ENCODE results near the gene MALSU1. TPM values are rescaled to one million over a fixed set of nuclear protein-coding genes. Genes with fewer than 3 reads are reported as not detected.

MALSU1 gene
- total and polyA plus RNA-seq, 4 donors = 43.3 to 61.1 (median 55.3) TPM

GRCh38 chr7:23341846-23342598, 42.9 kb downstream of the MALSU1 start:
- DNase-seq (ENCODE audit: low read depth in 4 of 6, low spot score in 6 of 6) = no peak
- 80% methylated on average over 2 of the region's 7 CpGs for WGBS (ENCODE audit: insufficient coverage)

GRCh38 chr7:23343102-23343501, 44.0 kb downstream of the MALSU1 start:
- Histone ChIP-seq H3K4me1 (ENCODE audit: control insufficient read depth, insufficient read depth, low read length) (no peaks in the 10 kb centered on the region), H3K27me3 (ENCODE audit: control insufficient read depth, insufficient read depth, low read length) (no peaks in the 10 kb centered on the region), H3K36me3 (ENCODE audit: control insufficient read depth, insufficient read depth, low read length) (peaks cover 13% of the 10 kb centered on the region), H3K9me3 (ENCODE audit: control insufficient read depth, insufficient read depth, low read length) (no peaks in the 10 kb centered on the region), H3K4me3 (ENCODE audit: low read depth, low read length) (no peak overlapping the region), H3K27ac (ENCODE audit: low read depth, low read length) (no peak overlapping the region)
- DNase-seq (ENCODE audit: low read depth in 4 of 6, low spot score in 6 of 6) = no peak

More at GRCh38 chr7:23341846-23342598, 42.9 kb downstream of the MALSU1 start:
- Histone ChIP-seq H3K4me1 (ENCODE audit: control insufficient read depth, insufficient read depth, low read length) (no peaks in the 10 kb centered on the region), H3K36me3 (ENCODE audit: control insufficient read depth, insufficient read depth, low read length) (peaks cover 16% of the 10 kb centered on the region), H3K27ac (ENCODE audit: low read depth, low read length) (no peak overlapping the region), H3K27me3 (ENCODE audit: control insufficient read depth, insufficient read depth, low read length) (no peaks in the 10 kb centered on the region), H3K4me3 (ENCODE audit: low read depth, low read length) (no peak overlapping the region), H3K9me3 (ENCODE audit: control insufficient read depth, insufficient read depth, low read length) (no peaks in the 10 kb centered on the region)

DNA sequence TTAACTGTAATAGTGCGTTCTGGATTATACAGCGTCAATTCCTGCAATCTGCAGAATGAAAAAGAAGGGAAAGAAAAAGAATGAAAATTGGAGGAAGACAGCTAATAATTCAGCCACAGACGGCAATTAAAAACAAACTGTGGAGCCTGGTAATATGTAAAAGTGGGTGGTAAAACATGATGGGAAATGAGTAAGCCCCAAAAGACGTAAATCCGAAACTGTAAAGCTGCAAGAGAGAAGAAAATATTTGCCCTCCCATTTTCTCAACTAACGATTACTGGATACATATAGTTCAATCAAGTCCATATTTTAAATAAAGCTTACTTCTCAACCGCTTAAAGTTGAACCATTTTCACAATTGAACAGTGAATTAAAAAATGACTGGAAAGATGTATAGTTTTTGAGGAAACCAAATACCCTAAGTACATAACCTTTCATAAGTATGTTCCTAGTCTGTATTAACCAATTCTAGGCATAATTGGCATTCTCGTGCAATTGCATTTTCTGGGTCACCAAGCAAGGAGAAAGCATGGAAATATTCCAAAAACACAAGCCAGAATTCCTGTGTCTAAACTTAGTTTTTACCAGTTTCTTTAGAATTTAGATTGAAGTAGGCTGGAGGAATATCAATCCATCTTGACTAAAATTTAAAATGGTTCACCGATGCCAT, 44.8 kb downstream of the MALSU1 start:
- no peak overlapping the region for H3K27ac ChIP-seq (ENCODE audit: low read depth, low read length)
- DNase-seq (ENCODE audit: low read depth in 4 of 6, low spot score in 6 of 6) = peak in 1 of 6 donors; percentile 41
- WGBS (ENCODE audit: insufficient coverage) = 86% methylated on average over 1 of the region's 9 CpGs
- no peaks in the 10 kb centered on the region for H3K4me1 ChIP-seq (ENCODE audit: control insufficient read depth, insufficient read depth, low read length)
- no peak overlapping the region for H3K4me3 ChIP-seq (ENCODE audit: low read depth, low read length)
- no peaks in the 10 kb centered on the region for H3K9me3 ChIP-seq (ENCODE audit: control insufficient read depth, insufficient read depth, low read length)
- H3K27me3 ChIP-seq (ENCODE audit: control insufficient read depth, insufficient read depth, low read length) = no peaks in the 10 kb centered on the region
- peaks cover 13% of the 10 kb centered on the region for H3K36me3 ChIP-seq (ENCODE audit: control insufficient read depth, insufficient read depth, low read length)

- H3K27me3 ChIP-seq (ENCODE audit: control insufficient read depth, insufficient read depth, low read length) = no peaks in the 10 kb centered on the region
- no peak for DNase-seq (ENCODE audit: low read depth in 4 of 6, low spot score in 6 of 6)
- H3K36me3 ChIP-seq (ENCODE audit: control insufficient read depth, insufficient read depth, low read length) = peaks cover 13% of the 10 kb centered on the region
- H3K27ac ChIP-seq (ENCODE audit: low read depth, low read length) = no peak overlapping the region
- no peaks in the 10 kb centered on the region for H3K4me1 ChIP-seq (ENCODE audit: control insufficient read depth, insufficient read depth, low read length)
- H3K9me3 ChIP-seq (ENCODE audit: control insufficient read depth, insufficient read depth, low read length) = no peaks in the 10 kb centered on the region
- 78% methylated on average over 2 of the region's 6 CpGs for WGBS (ENCODE audit: insufficient coverage)
- no peak overlapping the region for H3K4me3 ChIP-seq (ENCODE audit: low read depth, low read length)
Observed at GRCh38 chr7:23345601-23346000, 46.5 kb downstream of the MALSU1 start.

GRCh38 chr7:23346316-23346715, 47.2 kb downstream of the MALSU1 start:
- H3K9me3 ChIP-seq (ENCODE audit: control insufficient read depth, insufficient read depth, low read length) = no peaks in the 10 kb centered on the region
- H3K4me3 ChIP-seq (ENCODE audit: low read depth, low read length) = no peak overlapping the region
- no peaks in the 10 kb centered on the region for H3K4me1 ChIP-seq (ENCODE audit: control insufficient read depth, insufficient read depth, low read length)
- H3K27ac ChIP-seq (ENCODE audit: low read depth, low read length) = no peak overlapping the region
- no CpG with 5 or more reads among the region's 8 CpGs for WGBS (ENCODE audit: insufficient coverage)
- peaks cover 11% of the 10 kb centered on the region for H3K36me3 ChIP-seq (ENCODE audit: control insufficient read depth, insufficient read depth, low read length)
- H3K27me3 ChIP-seq (ENCODE audit: control insufficient read depth, insufficient read depth, low read length) = no peaks in the 10 kb centered on the region
- DNase-seq (ENCODE audit: low read depth in 4 of 6, low spot score in 6 of 6) = no peak

DNA sequence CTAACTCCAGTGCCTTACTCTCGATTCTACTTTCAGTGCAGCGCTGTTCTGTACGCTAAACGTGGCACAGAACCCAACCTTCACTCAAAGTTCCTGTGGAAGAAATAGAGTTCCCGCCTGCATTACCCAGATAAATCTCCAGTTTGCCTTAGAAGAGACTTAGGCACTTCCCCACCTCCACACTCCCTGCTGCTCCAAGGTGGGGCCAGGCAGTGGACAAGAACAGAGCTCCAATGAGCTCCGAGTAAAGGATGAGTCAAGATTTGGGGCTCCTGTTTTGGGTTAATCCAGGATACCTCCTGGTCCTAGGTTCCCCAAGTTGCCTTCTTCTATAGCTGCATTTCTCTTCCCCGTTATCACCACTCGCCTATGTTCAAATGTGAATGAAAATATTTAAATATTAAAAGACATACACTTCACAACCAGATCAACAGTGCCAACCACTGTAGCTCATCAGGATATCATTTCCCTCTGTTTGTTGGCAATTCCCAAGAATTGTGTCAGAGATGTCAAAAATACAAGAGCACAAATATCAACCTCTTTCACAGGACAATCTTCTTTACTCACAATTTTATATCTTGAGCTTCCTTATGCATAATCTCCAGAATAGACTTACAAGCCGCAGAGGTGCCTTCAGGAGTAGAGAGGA, 48.0 kb downstream of the MALSU1 start:
- 100% methylated on average over 3 of the region's 9 CpGs for WGBS (ENCODE audit: insufficient coverage)
- no peak for DNase-seq (ENCODE audit: low read depth in 4 of 6, low spot score in 6 of 6)
- no peaks in the 10 kb centered on the region for H3K9me3 ChIP-seq (ENCODE audit: control insufficient read depth, insufficient read depth, low read length)
- H3K4me1 ChIP-seq (ENCODE audit: control insufficient read depth, insufficient read depth, low read length) = no peaks in the 10 kb centered on the region
- no peak overlapping the region for H3K4me3 ChIP-seq (ENCODE audit: low read depth, low read length)
- H3K27me3 ChIP-seq (ENCODE audit: control insufficient read depth, insufficient read depth, low read length) = no peaks in the 10 kb centered on the region
- H3K27ac ChIP-seq (ENCODE audit: low read depth, low read length) = no peak overlapping the region
- H3K36me3 ChIP-seq (ENCODE audit: control insufficient read depth, insufficient read depth, low read length) = peaks cover 11% of the 10 kb centered on the region

- no peak overlapping the region for H3K27ac ChIP-seq (ENCODE audit: low read depth, low read length)
- no peaks in the 10 kb centered on the region for H3K4me1 ChIP-seq (ENCODE audit: control insufficient read depth, insufficient read depth, low read length)
- no peaks in the 10 kb centered on the region for H3K27me3 ChIP-seq (ENCODE audit: control insufficient read depth, insufficient read depth, low read length)
- peaks cover 11% of the 10 kb centered on the region for H3K36me3 ChIP-seq (ENCODE audit: control insufficient read depth, insufficient read depth, low read length)
- no peak overlapping the region for H3K4me3 ChIP-seq (ENCODE audit: low read depth, low read length)
- WGBS (ENCODE audit: insufficient coverage) = 83% methylated on average over 5 of the region's 8 CpGs
- DNase-seq (ENCODE audit: low read depth in 4 of 6, low spot score in 6 of 6) = peak in 2 of 6 donors; percentile 47 to 75
- H3K9me3 ChIP-seq (ENCODE audit: control insufficient read depth, insufficient read depth, low read length) = no peaks in the 10 kb centered on the region
Observed at GRCh38 chr7:23347682-23348180, 48.6 kb downstream of the MALSU1 start.

DNA sequence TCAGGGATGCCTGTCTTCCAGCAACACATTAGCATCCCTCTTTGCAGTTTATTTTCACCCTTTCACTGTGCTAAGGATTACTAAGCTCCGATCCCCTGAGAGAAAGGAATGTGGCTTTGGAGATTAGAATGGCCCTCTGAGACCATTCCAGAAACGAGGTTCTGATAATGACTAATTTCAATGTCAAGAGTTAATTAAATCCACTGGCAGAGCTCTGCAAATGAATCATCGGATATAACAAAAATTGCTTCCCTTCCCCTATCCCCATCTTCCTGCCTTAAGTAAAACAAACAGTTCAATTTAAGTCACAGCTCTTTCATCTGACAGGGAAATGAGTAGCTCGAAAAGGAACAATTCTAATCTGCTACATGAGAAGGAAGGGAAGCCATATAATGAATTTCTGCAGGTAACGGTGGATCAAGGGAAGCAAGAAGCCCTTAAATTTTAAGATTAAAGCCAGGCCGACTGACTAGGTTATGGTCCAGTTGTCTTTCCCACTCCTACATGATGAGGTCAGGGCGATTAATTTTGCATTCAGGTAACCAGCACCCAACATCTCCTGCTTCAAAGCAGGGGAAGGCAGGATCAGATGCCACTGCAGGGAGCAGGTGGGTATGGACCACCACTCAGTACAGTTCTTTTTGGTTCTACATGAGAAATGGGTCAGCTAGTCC, 50.5 kb downstream of the MALSU1 start:
- Histone ChIP-seq H3K9me3 (ENCODE audit: control insufficient read depth, insufficient read depth, low read length) (no peaks in the 10 kb centered on the region), H3K27me3 (ENCODE audit: control insufficient read depth, insufficient read depth, low read length) (no peaks in the 10 kb centered on the region), H3K27ac (ENCODE audit: low read depth, low read length) (peak overlapping the region; percentile 43), H3K36me3 (ENCODE audit: control insufficient read depth, insufficient read depth, low read length) (peaks cover 11% of the 10 kb centered on the region), H3K4me3 (ENCODE audit: low read depth, low read length) (no peak overlapping the region), H3K4me1 (ENCODE audit: control insufficient read depth, insufficient read depth, low read length) (peaks cover 4% of the 10 kb centered on the region)
- WGBS (ENCODE audit: insufficient coverage) = 62% methylated on average over 2 of the region's 7 CpGs
- peak in 1 of 6 donors; percentile 72 for DNase-seq (ENCODE audit: low read depth in 4 of 6, low spot score in 6 of 6)

DNA sequence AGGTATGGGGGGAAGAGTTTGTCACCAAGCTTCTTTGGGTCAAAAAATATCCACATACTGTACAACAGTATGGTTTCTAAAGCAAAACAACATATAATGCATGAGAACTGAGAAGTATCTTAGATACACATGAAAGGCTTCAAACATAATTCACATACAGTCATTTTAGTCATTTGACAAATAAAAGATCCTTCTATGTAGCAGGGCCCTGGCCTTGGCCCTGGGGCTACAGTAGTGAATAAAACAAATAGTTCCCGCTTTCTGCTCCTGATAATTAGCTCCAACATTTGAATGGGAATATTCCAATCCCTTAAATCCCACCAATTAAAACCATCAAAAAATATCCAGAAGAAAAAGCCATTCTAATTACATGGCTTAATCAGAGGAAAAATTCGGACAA, 51.3 kb downstream of the MALSU1 start:
- H3K27me3 ChIP-seq (ENCODE audit: control insufficient read depth, insufficient read depth, low read length) = no peaks in the 10 kb centered on the region
- DNase-seq (ENCODE audit: low read depth in 4 of 6, low spot score in 6 of 6) = no peak
- peaks cover 4% of the 10 kb centered on the region for H3K4me1 ChIP-seq (ENCODE audit: control insufficient read depth, insufficient read depth, low read length)
- H3K4me3 ChIP-seq (ENCODE audit: low read depth, low read length) = no peak overlapping the region
- peak overlapping the region; percentile 43 for H3K27ac ChIP-seq (ENCODE audit: low read depth, low read length)
- no CpG with 5 or more reads among the region's 2 CpGs for WGBS (ENCODE audit: insufficient coverage)
- no peaks in the 10 kb centered on the region for H3K9me3 ChIP-seq (ENCODE audit: control insufficient read depth, insufficient read depth, low read length)
- H3K36me3 ChIP-seq (ENCODE audit: control insufficient read depth, insufficient read depth, low read length) = peaks cover 11% of the 10 kb centered on the region
